ENCODE data around the gene SPDYC.
A peak's percentile ranks its signal among the peaks of the same experiment; 100 is the strongest.
"Not testable (repeated sequence)": the region's sequence is repeated elsewhere in the genome, so short reads cannot be mapped to it uniquely, and the experiment has no call there.

SPDYC gene

DNA sequence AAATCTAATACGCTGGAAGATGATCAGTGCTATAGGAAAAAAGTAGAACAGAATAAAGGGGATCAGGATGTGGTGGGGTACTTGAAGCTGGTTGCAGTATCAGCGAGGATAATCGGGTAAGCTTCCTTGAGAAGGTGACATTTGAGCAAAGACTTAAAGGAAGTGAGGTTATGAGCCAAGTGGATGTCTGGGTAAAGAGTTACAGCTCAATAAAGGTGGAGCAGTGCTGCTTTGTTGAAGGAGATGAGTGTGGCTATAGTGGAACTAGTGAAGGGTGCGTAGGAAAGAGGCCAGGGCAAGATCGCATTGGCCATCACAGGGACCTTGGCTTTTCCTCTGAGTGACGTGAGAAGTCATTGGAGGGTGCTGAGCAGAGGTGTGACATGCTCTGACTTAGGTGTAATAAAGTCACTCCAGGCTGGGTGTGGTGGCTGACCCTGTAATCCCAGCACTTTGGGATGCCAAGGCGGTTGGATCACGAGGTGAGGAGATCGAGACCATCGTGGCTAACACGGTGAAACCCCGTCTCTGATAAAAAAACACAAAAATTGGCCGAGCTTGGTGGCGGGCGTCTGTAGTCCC is 33.4 kb upstream of the SPDYC start:
- Histone ChIP-seq H3K4me3 (ENCODE audit: low read depth in 1 of 2, low read length in 1 of 2) (no peak overlapping the region), H3K4me1 (ENCODE audit: control insufficient read depth in 1 of 2, insufficient read depth in 1 of 2, low read depth in 1 of 2, low read length in 1 of 2) (peaks cover 34 to 38% of the 10 kb centered on the region in 2 experiments), H3K9me3 (no peaks in the 10 kb centered on the region), H3K27ac (no peak overlapping the region), H3K27me3 (peaks cover 10% of the 10 kb centered on the region), H3K36me3 (peaks cover 12% of the 10 kb centered on the region)
- TF ChIP-seq, protein P1, sequence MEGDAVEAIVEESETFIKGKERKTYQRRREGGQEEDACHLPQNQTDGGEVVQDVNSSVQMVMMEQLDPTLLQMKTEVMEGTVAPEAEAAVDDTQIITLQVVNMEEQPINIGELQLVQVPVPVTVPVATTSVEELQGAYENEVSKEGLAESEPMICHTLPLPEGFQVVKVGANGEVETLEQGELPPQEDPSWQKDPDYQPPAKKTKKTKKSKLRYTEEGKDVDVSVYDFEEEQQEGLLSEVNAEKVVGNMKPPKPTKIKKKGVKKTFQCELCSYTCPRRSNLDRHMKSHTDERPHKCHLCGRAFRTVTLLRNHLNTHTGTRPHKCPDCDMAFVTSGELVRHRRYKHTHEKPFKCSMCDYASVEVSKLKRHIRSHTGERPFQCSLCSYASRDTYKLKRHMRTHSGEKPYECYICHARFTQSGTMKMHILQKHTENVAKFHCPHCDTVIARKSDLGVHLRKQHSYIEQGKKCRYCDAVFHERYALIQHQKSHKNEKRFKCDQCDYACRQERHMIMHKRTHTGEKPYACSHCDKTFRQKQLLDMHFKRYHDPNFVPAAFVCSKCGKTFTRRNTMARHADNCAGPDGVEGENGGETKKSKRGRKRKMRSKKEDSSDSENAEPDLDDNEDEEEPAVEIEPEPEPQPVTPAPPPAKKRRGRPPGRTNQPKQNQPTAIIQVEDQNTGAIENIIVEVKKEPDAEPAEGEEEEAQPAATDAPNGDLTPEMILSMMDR (IDR thresholded peaks at IDR 0.05): no peak

DNA sequence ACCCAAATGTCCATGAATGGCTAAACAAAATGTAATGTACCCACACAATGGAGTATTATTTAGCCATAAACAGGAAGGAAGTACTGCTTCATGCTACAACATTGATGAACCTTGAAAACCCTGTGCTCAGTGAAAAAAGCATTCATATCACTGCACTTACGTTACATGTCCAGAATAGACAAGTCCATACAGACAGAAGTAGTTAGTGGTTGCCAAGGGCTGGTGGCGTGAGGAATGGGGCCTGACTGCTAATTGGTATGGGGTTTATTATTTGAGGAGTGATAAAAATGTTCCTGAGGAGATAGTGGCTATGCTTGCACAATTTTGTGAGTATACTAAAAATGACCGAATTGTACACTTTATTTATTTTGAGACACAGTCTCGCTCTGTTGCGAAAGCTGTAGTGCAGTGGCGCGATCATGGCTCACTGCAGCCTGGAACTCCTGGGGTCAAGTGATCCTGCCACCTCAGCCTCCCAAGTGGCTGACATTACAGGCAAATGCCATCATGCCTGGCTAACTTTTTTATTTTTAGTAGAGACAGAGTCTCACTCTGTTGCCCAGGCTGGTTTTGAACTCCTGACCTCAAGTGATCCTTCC is 28.0 kb upstream of the SPDYC start:
- Histone ChIP-seq H3K4me3 (ENCODE audit: low read depth in 1 of 2, low read length in 1 of 2) (no peak overlapping the region), H3K27ac (no peak overlapping the region), H3K9me3 (no peaks in the 10 kb centered on the region), H3K4me1 (ENCODE audit: control insufficient read depth in 1 of 2, insufficient read depth in 1 of 2, low read depth in 1 of 2, low read length in 1 of 2) (peaks cover 12 to 13% of the 10 kb centered on the region in 2 experiments), H3K27me3 (peaks cover 10% of the 10 kb centered on the region), H3K36me3 (no peaks in the 10 kb centered on the region)
- TF ChIP-seq, protein P1 (IDR thresholded peaks at IDR 0.05): no peak

DNA sequence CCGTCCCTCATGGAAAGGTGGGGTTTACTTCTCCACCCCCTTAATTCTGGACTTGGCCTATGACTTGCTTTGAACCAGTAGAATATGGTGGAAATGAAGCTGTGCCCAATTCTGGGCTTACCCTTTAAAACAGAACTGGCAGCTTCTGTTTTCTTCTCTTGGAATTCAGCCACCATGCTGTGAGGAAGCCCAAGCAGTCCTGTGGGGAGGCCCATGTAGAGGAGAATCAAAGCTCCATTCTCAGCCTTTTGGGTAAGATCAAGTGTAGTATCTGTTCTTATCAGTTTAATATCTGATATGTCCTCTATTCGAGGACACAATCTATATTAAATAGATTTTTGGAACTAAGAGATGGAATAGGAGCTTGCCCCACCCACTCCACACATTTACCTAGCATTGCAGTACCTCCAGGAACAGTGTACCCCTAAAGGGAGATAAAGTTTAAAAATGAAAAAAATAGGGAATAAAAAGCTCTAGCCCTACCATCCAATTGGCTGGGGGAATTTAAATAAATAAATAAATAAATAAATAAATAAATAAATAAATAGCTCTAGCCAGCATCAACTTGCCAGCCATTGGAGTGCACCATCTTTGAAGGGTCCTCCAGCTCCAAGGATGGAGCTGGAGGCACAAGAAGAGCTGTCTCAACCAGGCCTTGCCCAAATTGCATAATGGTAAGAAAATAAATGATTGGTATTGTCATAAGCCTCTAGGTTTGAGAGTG is 22.5 kb upstream of the SPDYC start:
- no peaks in the 10 kb centered on the region for H3K9me3 ChIP-seq
- no peaks in the 10 kb centered on the region for H3K36me3 ChIP-seq
- no peak overlapping the region for H3K27ac ChIP-seq
- TF ChIP-seq, protein P1 (IDR thresholded peaks at IDR 0.05): no peak
- no peak overlapping the region for H3K4me3 ChIP-seq (ENCODE audit: low read depth in 1 of 2, low read length in 1 of 2)
- H3K27me3 ChIP-seq: no peaks in the 10 kb centered on the region
- H3K4me1 ChIP-seq (ENCODE audit: control insufficient read depth in 1 of 2, insufficient read depth in 1 of 2, low read depth in 1 of 2, low read length in 1 of 2): peaks cover 40 to 51% of the 10 kb centered on the region in 2 experiments

DNA sequence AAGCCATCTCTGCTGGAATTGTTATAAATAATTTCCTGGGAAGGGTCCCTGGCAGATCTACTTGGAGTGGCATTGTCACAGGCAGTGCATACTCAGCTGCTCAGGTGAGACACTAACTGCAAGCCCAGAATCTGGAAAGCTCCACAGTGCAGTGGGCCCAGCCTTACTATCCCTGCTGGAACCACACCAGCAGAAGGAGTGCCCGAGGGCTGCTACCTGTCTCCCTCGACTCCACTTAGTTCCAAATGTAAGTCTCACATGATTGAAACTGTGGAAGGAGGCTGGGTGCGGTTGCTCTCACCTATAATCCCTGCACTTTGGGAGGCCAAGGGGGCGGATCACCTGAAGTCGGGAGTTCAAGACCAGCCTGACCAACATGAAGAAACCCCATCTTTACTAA is 21.4 kb upstream of the SPDYC start:
- H3K4me1 ChIP-seq (ENCODE audit: control insufficient read depth in 1 of 2, insufficient read depth in 1 of 2, low read depth in 1 of 2, low read length in 1 of 2): peaks cover 40 to 51% of the 10 kb centered on the region in 2 experiments
- TF ChIP-seq, protein P1 (IDR thresholded peaks at IDR 0.05): no peak
- H3K27ac ChIP-seq: no peak overlapping the region
- no peaks in the 10 kb centered on the region for H3K36me3 ChIP-seq
- H3K9me3 ChIP-seq: no peaks in the 10 kb centered on the region
- no peaks in the 10 kb centered on the region for H3K27me3 ChIP-seq
- H3K4me3 ChIP-seq (ENCODE audit: low read depth in 1 of 2, low read length in 1 of 2): no peak overlapping the region

DNA sequence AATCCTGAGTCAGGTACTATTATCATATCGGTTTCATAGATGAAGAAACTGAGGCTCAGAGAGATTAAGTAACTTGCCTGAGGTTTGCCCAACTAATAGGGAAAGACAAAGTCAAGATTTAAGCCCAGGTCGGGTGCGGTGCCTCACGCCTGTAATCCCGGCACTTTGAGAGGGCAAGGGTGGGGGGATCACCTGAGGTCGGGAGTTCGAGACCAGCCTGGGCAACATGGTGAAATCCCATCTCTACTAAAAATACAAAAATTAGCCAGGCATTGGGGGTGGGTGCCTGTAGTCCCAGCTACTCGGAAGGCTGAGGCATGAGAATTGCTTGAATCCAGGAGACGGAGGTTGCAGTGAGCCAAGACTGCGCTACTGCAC is 19.9 kb upstream of the SPDYC start:
- not testable (repeated sequence) for H3K36me3 ChIP-seq; H3K4me3 ChIP-seq (ENCODE audit: low read depth in 1 of 2, low read length in 1 of 2); H3K27me3 ChIP-seq; H3K9me3 ChIP-seq
- Histone ChIP-seq H3K4me1 (ENCODE audit: control insufficient read depth in 1 of 2, insufficient read depth in 1 of 2, low read depth in 1 of 2, low read length in 1 of 2) (peaks cover 40 to 51% of the 10 kb centered on the region in 2 experiments), H3K27ac (peak overlapping the region; percentile 84)

Measured in neutrophil (primary cell).